HG03378 (cell line): Measurements from ENCODE around the gene E2F8.

Experiments used
- ATAC-seq: cut with Tn5 transposase; IDR thresholded peaks from one replicate; pipeline ENCODE4 v1.9.1; 2021; ENCODE audit warnings: mild to moderate bottlenecking, moderate library complexity; ENCODE audit not compliant: unreplicated experiment

The E2F8 gene

GRCh38 chr11:19225123-19225522 is 15.6 kb downstream of the E2F8 start:
- no peak for ATAC-seq

- no peak for ATAC-seq
Measured at GRCh38 chr11:19220903-19221724, 19.6 kb downstream of the E2F8 start.

GRCh38 chr11:19218786-19219460 is 21.8 kb downstream of the E2F8 start:
- no peak for ATAC-seq

- ATAC-seq, result no peak
Measured at GRCh38 chr11:19218216-19218615, 22.5 kb downstream of the E2F8 start.

- no peak for ATAC-seq
Measured at GRCh38 chr11:19216709-19217374, 23.9 kb downstream of the E2F8 start.

GRCh38 chr11:19216021-19216420 is 24.7 kb downstream of the E2F8 start:
- ATAC-seq, result no peak

GRCh38 chr11:19209617-19210370 is 31.0 kb downstream of the E2F8 start:
- no peak for ATAC-seq

- ATAC-seq, result no peak
Measured at GRCh38 chr11:19208959-19209546, 31.7 kb downstream of the E2F8 start.

- ATAC-seq, result no peak
Measured at GRCh38 chr11:19208181-19208580, 32.6 kb downstream of the E2F8 start.

- no peak for ATAC-seq
Measured at GRCh38 chr11:19204836-19205235, 35.9 kb downstream of the E2F8 start.

GRCh38 chr11:19201737-19202605 is 38.8 kb downstream of the E2F8 start, which contains the start of gene CSRP3:
Gene CSRP3, minus strand, starts transcription at chr11:19201983. Its CDS starts 9,535 bp downstream, at chr11:19192448.
- no peak for ATAC-seq

- ATAC-seq, result no peak
Measured at GRCh38 chr11:19200410-19201201, 40.1 kb downstream of the E2F8 start.

- ATAC-seq, result no peak
Measured at GRCh38 chr11:19199771-19200170, 41.0 kb downstream of the E2F8 start.

GRCh38 chr11:19199048-19199447 is 41.7 kb downstream of the E2F8 start:
- no peak for ATAC-seq

GRCh38 chr11:19196432-19196831 is 44.3 kb downstream of the E2F8 start:
- no peak for ATAC-seq

- ATAC-seq, result no peak
Measured at GRCh38 chr11:19194620-19195308, 46.0 kb downstream of the E2F8 start.

GRCh38 chr11:19193916-19194315 is 46.8 kb downstream of the E2F8 start:
- ATAC-seq, result no peak

- ATAC-seq, result no peak
Measured at GRCh38 chr11:19191530-19192169, 49.1 kb downstream of the E2F8 start.
